Neural cell (in vitro differentiated cells): ENCODE measurements around the gene CLCA4. TPM values are rescaled to one million over a fixed set of nuclear protein-coding genes. Genes with fewer than 3 reads are reported as not detected.

Source experiments
- H2AFZ ChIP-seq: fragments of 200-600, 300-800 bp; sonication (generic), shearing (Covaris generic); 2 replicates; pipeline ENCODE4 v1.6.0; 2014; ENCODE audit warnings: low read depth, mild to moderate bottlenecking, antibody characterized with exemption, low read length, moderate library complexity
- H3F3A ChIP-seq: fragments of 200-600 bp; shearing (Covaris generic); 2 replicates; pipeline ENCODE4 v1.6.1; 2016; ENCODE audit warnings: mild to moderate bottlenecking, moderate library complexity, mixed read lengths, antibody characterized with exemption, low read length; ENCODE audit not compliant: insufficient read depth, poor library complexity, severe bottlenecking
- H3K27ac ChIP-seq: fragments of 200-600, 300-800 bp; sonication (generic), shearing (Covaris generic); 2 replicates; pipeline ENCODE4 v1.5.1; 2014; ENCODE audit warnings: mild to moderate bottlenecking, low read length, moderate library complexity
- H3K27me3 ChIP-seq: fragments of 300-800, 200-600 bp; sonication (generic), shearing (Covaris generic); 2 replicates; pipeline ENCODE4 v1.6.0; 2014; ENCODE audit warnings: mild to moderate bottlenecking, low read depth, low read length, moderate library complexity; ENCODE audit not compliant: insufficient read depth
- H3K36me3 ChIP-seq: fragments of 300-800, 200-600 bp; sonication (generic), shearing (Covaris generic); 2 replicates; pipeline ENCODE4 v1.5.1; 2014; ENCODE audit warnings: mild to moderate bottlenecking, antibody characterized with exemption, low read length, moderate library complexity; ENCODE audit not compliant: insufficient read depth
- H3K4me2 ChIP-seq: fragments of 300-800, 200-600 bp; sonication (generic), shearing (Covaris generic); 2 replicates; pipeline ENCODE4 v1.6.0; 2014; ENCODE audit warnings: mild to moderate bottlenecking, low read length
- H3K4me3 ChIP-seq: fragments of 300-800, 200-600 bp; sonication (generic), shearing (Covaris generic); 2 replicates; pipeline ENCODE4 v1.5.1; 2014; ENCODE audit warnings: mild to moderate bottlenecking, low read length, moderate library complexity
- H3K79me2 ChIP-seq: fragments of 200-600 bp; shearing (Covaris generic); replicated peaks from 2 replicates; pipeline ENCODE4 v1.6.0; 2014; ENCODE audit warnings: mild to moderate bottlenecking, low read length, moderate library complexity; ENCODE audit not compliant: insufficient read depth
- H3K9ac ChIP-seq: fragments of 300-800, 200-600 bp; sonication (generic), shearing (Covaris generic); 2 replicates; pipeline ENCODE4 v1.6.1; 2016; ENCODE audit warnings: mild to moderate bottlenecking, low read length, mixed read lengths
- H3K9me2 ChIP-seq: fragments of 200-600 bp; shearing (Covaris generic); 2 replicates; pipeline ENCODE4 v1.6.1; 2016; ENCODE audit warnings: mild to moderate bottlenecking, low read length, mixed read lengths; ENCODE audit not compliant: insufficient read depth
- H3K9me3 ChIP-seq: fragments of 200-600, 300-800 bp; sonication (generic), shearing (Covaris generic); 2 replicates; pipeline ENCODE4 v1.6.1; 2016; ENCODE audit warnings: mild to moderate bottlenecking, mixed run types, low read length, moderate library complexity, mixed read lengths
- H4K20me1 ChIP-seq: fragments of 200-600 bp; shearing (Covaris generic); 2 replicates; pipeline ENCODE4 v1.6.1; 2016; ENCODE audit warnings: mild to moderate bottlenecking, mixed run types; ENCODE audit not compliant: insufficient read depth
- EP300 ChIP-seq: fragments of 450-650 bp; conservative IDR thresholded peaks from 2 replicates; pipeline ENCODE4 v1.6.1; 2014; ENCODE audit warnings: antibody characterized with exemption, mild to moderate bottlenecking, moderate library complexity; ENCODE audit not compliant: poor library complexity, severe bottlenecking
- EZH2 ChIP-seq: fragments of 200-600, 300-800 bp; shearing (Covaris generic), sonication (generic); IDR thresholded peaks from 2 replicates; pipeline ENCODE4 v1.6.1; 2014; ENCODE audit warnings: antibody characterized with exemption, low read length, borderline replicate concordance, mild to moderate bottlenecking; ENCODE audit not compliant: insufficient read depth, poor library complexity, severe bottlenecking
- MXI1 ChIP-seq: fragments of 450-650 bp; conservative IDR thresholded peaks from 2 replicates; pipeline ENCODE4 v1.6.1; 2014; ENCODE audit warnings: antibody characterized with exemption, mild to moderate bottlenecking; ENCODE audit not compliant: poor library complexity, severe bottlenecking
- POLR2AphosphoS5 ChIP-seq: IDR thresholded peaks from 2 replicates; pipeline ENCODE4 v1.6.1; 2012
- RAD21 ChIP-seq: fragments of 450-650 bp; conservative IDR thresholded peaks from 2 replicates; pipeline ENCODE4 v1.6.1; 2014; ENCODE audit warnings: antibody characterized with exemption, mild to moderate bottlenecking, moderate library complexity
- SMC3 ChIP-seq: fragments of 450-650 bp; conservative IDR thresholded peaks from 2 replicates; pipeline ENCODE4 v1.6.1; 2014; ENCODE audit warnings: antibody characterized with exemption, mild to moderate bottlenecking, moderate library complexity; ENCODE audit not compliant: poor library complexity
- TAF1 ChIP-seq: IDR thresholded peaks from 2 replicates; pipeline ENCODE4 v1.6.1; 2012; ENCODE audit warnings: low read depth
- polyA plus RNA-seq: library from polyadenylated mRNA; depleted of rRNA; stranded (reverse); fragments of >200 nt; gene quantifications from 2 replicates; pipeline ENCODE4 v1.2.3, GENCODE V29; 2014
- TF ChIP-seq, protein P1 (sequence below): fragments of 450-650 bp; IDR thresholded peaks from 2 replicates; pipeline ENCODE4 v1.5.1; 2014; ENCODE audit warnings: antibody characterized with exemption, mild to moderate bottlenecking, moderate library complexity; ENCODE audit not compliant: poor library complexity, severe bottlenecking
- TF ChIP-seq, protein P2 (sequence below): IDR thresholded peaks from 2 replicates; pipeline ENCODE4 v1.6.1; 2012; ENCODE audit warnings: borderline replicate concordance

Gene CLCA4
- polyA plus RNA-seq, 1 donor from 2014 or later = not detected

DNA sequence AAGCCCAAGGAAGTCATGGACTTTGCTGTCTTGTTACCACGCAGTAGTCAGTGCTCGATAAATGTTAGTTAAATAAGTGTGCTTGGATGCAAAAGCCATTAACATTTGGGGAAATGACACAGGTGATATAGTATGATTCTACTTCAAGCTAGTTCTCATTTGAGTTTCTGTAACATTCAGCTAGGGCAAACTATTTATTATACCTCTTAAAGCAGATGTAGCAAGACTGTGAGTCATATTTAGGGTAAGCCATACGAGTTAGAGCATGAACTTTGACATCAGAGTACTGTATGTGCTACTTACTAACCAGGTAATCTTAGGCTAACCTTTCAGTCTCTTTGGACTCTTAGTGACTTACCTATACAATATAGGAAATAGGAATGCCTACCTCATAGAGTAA is 21.0 kb downstream of the CLCA4 start:
- no peak overlapping the region for H3K4me3 ChIP-seq
- H3F3A ChIP-seq = no peaks in the 10 kb centered on the region
- no peak overlapping the region for H3K9ac ChIP-seq
- H3K27me3 ChIP-seq = no peaks in the 10 kb centered on the region
- no peaks in the 10 kb centered on the region for H3K9me3 ChIP-seq
- H3K9me2 ChIP-seq = no peaks in the 10 kb centered on the region
- H3K79me2 ChIP-seq = no peaks in the 10 kb centered on the region
- H3K4me2 ChIP-seq = no peak overlapping the region
- no peaks in the 10 kb centered on the region for H4K20me1 ChIP-seq
- TF ChIP-seq SMC3 = no peak
- H3K36me3 ChIP-seq = no peaks in the 10 kb centered on the region
- no peak overlapping the region for H2AFZ ChIP-seq
- H3K27ac ChIP-seq = no peak overlapping the region

DNA sequence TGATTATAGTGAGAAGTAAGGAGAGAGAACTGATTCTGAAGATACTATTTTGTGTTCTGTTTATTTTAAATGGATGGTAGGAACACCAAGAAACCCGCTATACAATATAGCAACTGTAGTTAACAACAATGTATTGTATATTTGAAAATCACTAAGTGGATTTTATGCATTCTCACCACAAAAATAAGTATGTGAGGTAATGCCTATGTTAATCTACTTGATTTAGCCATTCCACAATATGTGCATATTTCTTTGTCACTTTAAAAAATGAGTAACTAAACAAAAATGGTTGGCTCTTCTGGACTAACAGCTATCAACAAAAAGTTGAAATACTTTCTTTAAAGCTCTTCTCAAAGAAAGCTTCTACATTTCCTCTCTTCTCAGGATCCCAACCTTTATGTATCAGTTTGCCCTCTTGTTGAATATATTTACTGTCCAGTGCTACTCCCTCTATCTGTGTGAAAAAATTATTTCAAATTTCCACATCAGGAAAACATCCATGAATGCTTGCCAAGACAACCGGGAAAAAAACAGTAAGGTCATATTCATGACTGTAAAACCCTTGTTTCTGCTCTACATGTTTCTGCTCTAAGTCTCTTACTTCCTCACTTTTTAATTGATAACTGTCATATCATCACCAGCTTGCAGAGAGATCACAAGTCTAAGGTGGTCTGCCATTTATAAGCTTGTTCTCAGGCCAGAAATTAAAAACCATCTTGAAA is 27.0 kb downstream of the CLCA4 start:
- H2AFZ ChIP-seq = no peak overlapping the region
- no peak overlapping the region for H3K4me2 ChIP-seq
- no peak overlapping the region for H3K4me3 ChIP-seq
- H3K27me3 ChIP-seq = no peaks in the 10 kb centered on the region
- no peaks in the 10 kb centered on the region for H4K20me1 ChIP-seq
- H3K9me2 ChIP-seq = no peaks in the 10 kb centered on the region
- no peaks in the 10 kb centered on the region for H3K79me2 ChIP-seq
- no peaks in the 10 kb centered on the region for H3K9me3 ChIP-seq
- H3K9ac ChIP-seq = no peak overlapping the region
- H3K27ac ChIP-seq = no peak overlapping the region
- H3F3A ChIP-seq = no peaks in the 10 kb centered on the region
- no peaks in the 10 kb centered on the region for H3K36me3 ChIP-seq
- TF ChIP-seq EZH2 (no peak), RAD21 (no peak), EP300 (no peak), MXI1 (no peak), TAF1 (no peak), POLR2AphosphoS5 (no peak), SMC3 (no peak)
- TF ChIP-seq, protein P1, sequence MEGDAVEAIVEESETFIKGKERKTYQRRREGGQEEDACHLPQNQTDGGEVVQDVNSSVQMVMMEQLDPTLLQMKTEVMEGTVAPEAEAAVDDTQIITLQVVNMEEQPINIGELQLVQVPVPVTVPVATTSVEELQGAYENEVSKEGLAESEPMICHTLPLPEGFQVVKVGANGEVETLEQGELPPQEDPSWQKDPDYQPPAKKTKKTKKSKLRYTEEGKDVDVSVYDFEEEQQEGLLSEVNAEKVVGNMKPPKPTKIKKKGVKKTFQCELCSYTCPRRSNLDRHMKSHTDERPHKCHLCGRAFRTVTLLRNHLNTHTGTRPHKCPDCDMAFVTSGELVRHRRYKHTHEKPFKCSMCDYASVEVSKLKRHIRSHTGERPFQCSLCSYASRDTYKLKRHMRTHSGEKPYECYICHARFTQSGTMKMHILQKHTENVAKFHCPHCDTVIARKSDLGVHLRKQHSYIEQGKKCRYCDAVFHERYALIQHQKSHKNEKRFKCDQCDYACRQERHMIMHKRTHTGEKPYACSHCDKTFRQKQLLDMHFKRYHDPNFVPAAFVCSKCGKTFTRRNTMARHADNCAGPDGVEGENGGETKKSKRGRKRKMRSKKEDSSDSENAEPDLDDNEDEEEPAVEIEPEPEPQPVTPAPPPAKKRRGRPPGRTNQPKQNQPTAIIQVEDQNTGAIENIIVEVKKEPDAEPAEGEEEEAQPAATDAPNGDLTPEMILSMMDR = no peak
- TF ChIP-seq, protein P2, sequence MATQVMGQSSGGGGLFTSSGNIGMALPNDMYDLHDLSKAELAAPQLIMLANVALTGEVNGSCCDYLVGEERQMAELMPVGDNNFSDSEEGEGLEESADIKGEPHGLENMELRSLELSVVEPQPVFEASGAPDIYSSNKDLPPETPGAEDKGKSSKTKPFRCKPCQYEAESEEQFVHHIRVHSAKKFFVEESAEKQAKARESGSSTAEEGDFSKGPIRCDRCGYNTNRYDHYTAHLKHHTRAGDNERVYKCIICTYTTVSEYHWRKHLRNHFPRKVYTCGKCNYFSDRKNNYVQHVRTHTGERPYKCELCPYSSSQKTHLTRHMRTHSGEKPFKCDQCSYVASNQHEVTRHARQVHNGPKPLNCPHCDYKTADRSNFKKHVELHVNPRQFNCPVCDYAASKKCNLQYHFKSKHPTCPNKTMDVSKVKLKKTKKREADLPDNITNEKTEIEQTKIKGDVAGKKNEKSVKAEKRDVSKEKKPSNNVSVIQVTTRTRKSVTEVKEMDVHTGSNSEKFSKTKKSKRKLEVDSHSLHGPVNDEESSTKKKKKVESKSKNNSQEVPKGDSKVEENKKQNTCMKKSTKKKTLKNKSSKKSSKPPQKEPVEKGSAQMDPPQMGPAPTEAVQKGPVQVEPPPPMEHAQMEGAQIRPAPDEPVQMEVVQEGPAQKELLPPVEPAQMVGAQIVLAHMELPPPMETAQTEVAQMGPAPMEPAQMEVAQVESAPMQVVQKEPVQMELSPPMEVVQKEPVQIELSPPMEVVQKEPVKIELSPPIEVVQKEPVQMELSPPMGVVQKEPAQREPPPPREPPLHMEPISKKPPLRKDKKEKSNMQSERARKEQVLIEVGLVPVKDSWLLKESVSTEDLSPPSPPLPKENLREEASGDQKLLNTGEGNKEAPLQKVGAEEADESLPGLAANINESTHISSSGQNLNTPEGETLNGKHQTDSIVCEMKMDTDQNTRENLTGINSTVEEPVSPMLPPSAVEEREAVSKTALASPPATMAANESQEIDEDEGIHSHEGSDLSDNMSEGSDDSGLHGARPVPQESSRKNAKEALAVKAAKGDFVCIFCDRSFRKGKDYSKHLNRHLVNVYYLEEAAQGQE = no peak
